K562 (cell line): ENCODE results near the gene LAT. TPM values are rescaled to one million over a fixed set of nuclear protein-coding genes. Genes with fewer than 3 reads are reported as not detected.

Experiments used
- CTBP1 ChIP-seq: fragments of 450-650 bp; IDR thresholded peaks from 2 replicates; pipeline ENCODE4 v1.6.1; 2016; ENCODE audit warnings: borderline replicate concordance
- EP300 ChIP-seq: IDR thresholded peaks from 2 replicates; pipeline ENCODE4 v1.6.1; 2012; ENCODE audit warnings: low read length, improper control_type of control experiment
- EP400 ChIP-seq: fragments of 450-650 bp; IDR thresholded peaks from 2 replicates; pipeline ENCODE4 v1.6.1; 2017; ENCODE audit warnings: antibody characterized with exemption, mild to moderate bottlenecking, moderate library complexity
- FOXK1 ChIP-seq: sonication (generic); formaldehyde crosslinking; IDR thresholded peaks from 2 replicates; pipeline ENCODE4 v1.8.0; 2022; ENCODE audit warnings: missing genetic modification reagents, mild to moderate bottlenecking, borderline replicate concordance
- GABPA ChIP-seq: fragments of 200-800 bp; sonication (Bioruptor generic); conservative IDR thresholded peaks from 2 replicates; pipeline ENCODE4 v1.6.1; 2016; ENCODE audit warnings: low read depth, missing genetic modification characterization, missing compliant biosample characterization
- HLTF ChIP-seq: fragments of 450-650 bp; IDR thresholded peaks from 2 replicates; pipeline ENCODE4 v1.6.1; 2016
- IFI16 ChIP-seq: fragments of 250-450 bp; sonication (Bioruptor Pico); IDR thresholded peaks from 2 replicates; pipeline ENCODE4 v2.1.2; 2022; ENCODE audit warnings: mild to moderate bottlenecking, inconsistent platforms
- KDM4B ChIP-seq, 2 experiments: fragments of 450-650 bp in 1 of 2; sonication (generic) in 1 of 2; IDR thresholded peaks; 2 replicates each; pipeline ENCODE4 v1.6.1; 2016 to 2017; ENCODE audit warnings: borderline replicate concordance in 2 of 2, antibody characterized with exemption in 1 of 2, low read depth in 1 of 2, mild to moderate bottlenecking in 1 of 2
- KDM5B ChIP-seq: fragments of 200-600 bp; sonication (generic); IDR thresholded peaks from 2 replicates; pipeline ENCODE4 v1.6.1; 2012; ENCODE audit warnings: low read depth, mild to moderate bottlenecking, moderate library complexity, low read length, control low read depth, inconsistent platforms; ENCODE audit not compliant: insufficient replicate concordance
- L3MBTL2 ChIP-seq: fragments of 450-650 bp; IDR thresholded peaks from 2 replicates; pipeline ENCODE4 v1.6.1; 2016; ENCODE audit warnings: mild to moderate bottlenecking, moderate library complexity
- MXI1 ChIP-seq: IDR thresholded peaks from 2 replicates; pipeline ENCODE4 v1.6.1; 2011; ENCODE audit warnings: low read depth, mild to moderate bottlenecking, improper control_type of control experiment, low read length
- NCOA6 ChIP-seq: fragments of 450-650 bp; IDR thresholded peaks from 2 replicates; pipeline ENCODE4 v1.6.1; 2017; ENCODE audit warnings: mild to moderate bottlenecking
- PHB2 ChIP-seq: fragments of 450-650 bp; IDR thresholded peaks from 2 replicates; pipeline ENCODE4 v1.6.1; 2017; ENCODE audit warnings: low read depth
- RB1 ChIP-seq: fragments of 450-650 bp; IDR thresholded peaks from 2 replicates; pipeline ENCODE4 v1.6.1; 2017; ENCODE audit warnings: low read depth, mild to moderate bottlenecking
- RBBP5 ChIP-seq: fragments of 200-600 bp; sonication (generic); IDR thresholded peaks from 2 replicates; pipeline ENCODE4 v1.6.1; 2012; ENCODE audit warnings: borderline replicate concordance, mild to moderate bottlenecking, low read length, control low read depth, inconsistent platforms; ENCODE audit not compliant: insufficient read depth, poor library complexity, severe bottlenecking
- SMARCB1 ChIP-seq: IDR thresholded peaks from 2 replicates; pipeline ENCODE4 v1.6.1; 2011; ENCODE audit warnings: improper control_type of control experiment, low read depth; ENCODE audit not compliant: insufficient read length
- TARDBP ChIP-seq: fragments of 450-650 bp; IDR thresholded peaks from 2 replicates; pipeline ENCODE4 v1.6.1; 2016
- ZBTB7A ChIP-seq: IDR thresholded peaks from 2 replicates; pipeline ENCODE4 v1.6.1; 2011; ENCODE audit warnings: low read depth, mild to moderate bottlenecking, low read length, moderate library complexity, borderline replicate concordance; ENCODE audit not compliant: control insufficient read depth
- ZC3H11A ChIP-seq: IDR thresholded peaks from 2 replicates; pipeline ENCODE4 v1.6.1; 2012; ENCODE audit warnings: low read depth, low read length, improper control_type of control experiment
- ZFX ChIP-seq: sonication (generic); formaldehyde crosslinking; IDR thresholded peaks from 2 replicates; pipeline ENCODE4 v1.8.0; 2022; ENCODE audit warnings: mild to moderate bottlenecking, missing genetic modification reagents, moderate library complexity
- ZKSCAN1 ChIP-seq: fragments of 150-350 bp; IDR thresholded peaks from 2 replicates; pipeline ENCODE4 v1.6.1; 2016; ENCODE audit warnings: low read depth, low read length
- ZNF23 ChIP-seq: fragments of 250-450 bp; sonication (Bioruptor Pico); IDR thresholded peaks from 2 replicates; pipeline ENCODE4 v1.4.0; 2020; ENCODE audit warnings: mild to moderate bottlenecking
- polyA plus RNA-seq, 8 experiments: library from polyadenylated mRNA; depleted of rRNA in 4 of 8; stranded (reverse) in 5 of 8; unstranded in 3 of 8; fragments of >200 nt; fragmentation: Nextera tagmentation in 2 of 8; fragmentation: Illumina TruSeq in 1 of 8; extraction: Ambion mirVana in 2 of 8; extraction: Trizol in 1 of 8; gene quantifications; 2 replicates each; pipeline versions ENCODE4 v1.2.1 to v1.2.3, GENCODE V29; 2011 to 2014; ENCODE audit warnings: inconsistent platforms in 1 of 8, missing spikeins in 1 of 8
- total RNA-seq, 7 experiments: library from RNA; depleted of rRNA in 6 of 7; stranded (reverse); fragments of >200 nt in 6 of 7; fragmentation: Illumina TruSeq in 2 of 7; extraction: Trizol in 2 of 7; gene quantifications; 2 replicates each; pipeline versions ENCODE4 v1.2.1 to v1.2.3, GENCODE V29; 2011 to 2021; ENCODE audit warnings: low replicate concordance in 1 of 7
- TF ChIP-seq, protein P1 (sequence below): IDR thresholded peaks from 3 replicates; pipeline ENCODE4 v1.6.1; 2011; ENCODE audit warnings: borderline replicate concordance, mild to moderate bottlenecking, moderate library complexity; ENCODE audit not compliant: insufficient read length; ENCODE audit errors: extremely low read depth
- TF ChIP-seq, protein P2 (sequence below): fragments of 250-450 bp; sonication (Bioruptor Pico); IDR thresholded peaks from 2 replicates; pipeline ENCODE4 v1.8.0; 2021; ENCODE audit warnings: borderline replicate concordance, mild to moderate bottlenecking, moderate library complexity; ENCODE audit not compliant: poor library complexity, severe bottlenecking
- TF ChIP-seq, protein P3 (sequence below): fragments of 250-450 bp; sonication (Bioruptor Pico); IDR thresholded peaks from 2 replicates; pipeline ENCODE4 v1.4.0; 2020; ENCODE audit warnings: borderline replicate concordance

LAT gene
- total and polyA plus RNA-seq, 9 of the 15 experiments (the other 6 are each of a cell fraction or from before 2014, with no cell fraction given): 0.40 to 4.2 (median 1.3) TPM

GRCh38 chr16:28950648-28951409, 34.0 kb upstream of the LAT start, which contains the start of gene NFATC2IP (continued):
- TF ChIP-seq RBBP5 (peak; percentile 35), ZFX (CRISPR knock-in tag) (0 out of 2 replicates have a peak, but pooled peaks have one; percentile 12), NCOA6 (no peak), KDM5B (peak; percentile 71), TARDBP (no peak), HLTF (no peak), ZC3H11A (no peak), L3MBTL2 (peak; percentile 78), GABPA (tag) (peak; percentile 94), KDM4B (IDR thresholded peaks at IDR 0.05; ENCODE audit: borderline replicate concordance in 2 of 2, low read depth in 1 of 2) (peak in 1 of 2 experiments; percentile 45; a peak in 1 of 4 replicates), SMARCB1 (no peak), CTBP1 (no peak), FOXK1 (CRISPR knock-in tag) (no peak), ZKSCAN1 (no peak), EP400 (peak; percentile 85), MXI1 (peak; percentile 57; the same call in 1 of the 2 replicates), IFI16 (CRISPR knock-in tag) (no peak), ZBTB7A (peak; percentile 64; the same call in 1 of the 2 replicates), RB1 (peak; percentile 87), ZNF23 (CRISPR knock-in tag) (no peak), PHB2 (no peak), EP300 (no peak)
- TF ChIP-seq, protein P1, sequence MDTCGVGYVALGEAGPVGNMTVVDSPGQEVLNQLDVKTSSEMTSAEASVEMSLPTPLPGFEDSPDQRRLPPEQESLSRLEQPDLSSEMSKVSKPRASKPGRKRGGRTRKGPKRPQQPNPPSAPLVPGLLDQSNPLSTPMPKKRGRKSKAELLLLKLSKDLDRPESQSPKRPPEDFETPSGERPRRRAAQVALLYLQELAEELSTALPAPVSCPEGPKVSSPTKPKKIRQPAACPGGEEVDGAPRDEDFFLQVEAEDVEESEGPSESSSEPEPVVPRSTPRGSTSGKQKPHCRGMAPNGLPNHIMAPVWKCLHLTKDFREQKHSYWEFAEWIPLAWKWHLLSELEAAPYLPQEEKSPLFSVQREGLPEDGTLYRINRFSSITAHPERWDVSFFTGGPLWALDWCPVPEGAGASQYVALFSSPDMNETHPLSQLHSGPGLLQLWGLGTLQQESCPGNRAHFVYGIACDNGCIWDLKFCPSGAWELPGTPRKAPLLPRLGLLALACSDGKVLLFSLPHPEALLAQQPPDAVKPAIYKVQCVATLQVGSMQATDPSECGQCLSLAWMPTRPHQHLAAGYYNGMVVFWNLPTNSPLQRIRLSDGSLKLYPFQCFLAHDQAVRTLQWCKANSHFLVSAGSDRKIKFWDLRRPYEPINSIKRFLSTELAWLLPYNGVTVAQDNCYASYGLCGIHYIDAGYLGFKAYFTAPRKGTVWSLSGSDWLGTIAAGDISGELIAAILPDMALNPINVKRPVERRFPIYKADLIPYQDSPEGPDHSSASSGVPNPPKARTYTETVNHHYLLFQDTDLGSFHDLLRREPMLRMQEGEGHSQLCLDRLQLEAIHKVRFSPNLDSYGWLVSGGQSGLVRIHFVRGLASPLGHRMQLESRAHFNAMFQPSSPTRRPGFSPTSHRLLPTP: no peak
- TF ChIP-seq, protein P2, sequence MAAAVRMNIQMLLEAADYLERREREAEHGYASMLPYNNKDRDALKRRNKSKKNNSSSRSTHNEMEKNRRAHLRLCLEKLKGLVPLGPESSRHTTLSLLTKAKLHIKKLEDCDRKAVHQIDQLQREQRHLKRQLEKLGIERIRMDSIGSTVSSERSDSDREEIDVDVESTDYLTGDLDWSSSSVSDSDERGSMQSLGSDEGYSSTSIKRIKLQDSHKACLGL (CRISPR knock-in tag): no peak
- TF ChIP-seq, protein P3, sequence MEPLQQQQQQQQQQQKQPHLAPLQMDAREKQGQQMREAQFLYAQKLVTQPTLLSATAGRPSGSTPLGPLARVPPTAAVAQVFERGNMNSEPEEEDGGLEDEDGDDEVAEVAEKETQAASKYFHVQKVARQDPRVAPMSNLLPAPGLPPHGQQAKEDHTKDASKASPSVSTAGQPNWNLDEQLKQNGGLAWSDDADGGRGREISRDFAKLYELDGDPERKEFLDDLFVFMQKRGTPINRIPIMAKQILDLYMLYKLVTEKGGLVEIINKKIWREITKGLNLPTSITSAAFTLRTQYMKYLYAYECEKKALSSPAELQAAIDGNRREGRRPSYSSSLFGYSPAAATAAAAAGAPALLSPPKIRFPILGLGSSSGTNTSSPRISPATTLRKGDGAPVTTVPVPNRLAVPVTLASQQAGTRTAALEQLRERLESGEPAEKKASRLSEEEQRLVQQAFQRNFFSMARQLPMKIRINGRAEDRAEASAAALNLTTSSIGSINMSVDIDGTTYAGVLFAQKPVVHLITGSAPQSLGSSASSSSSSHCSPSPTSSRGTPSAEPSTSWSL (CRISPR knock-in tag): no peak
